GM12878 (cell line): ENCODE data around the gene GMDS. TPM values are rescaled to one million over a fixed set of nuclear protein-coding genes. Genes with fewer than 3 reads are reported as not detected.

Source experiments
- ATAC-seq: fragments of 200-7000 bp; cut with Tn5 transposase; 3 replicates; pipeline ENCODE4 v1.9.1; 2020; ENCODE audit warnings: mild to moderate bottlenecking, moderate library complexity
- BruUV-seq: library from RNA; stranded (reverse); fragments of 400-500 nt; replicated peaks from 2 replicates; lab custom pipeline; 2021; lab: Mats Ljungman, UMichigan
- CTCF ChIA-PET: fragments of 300-600 bp; sonication (Branson Sonifier 250); formaldehyde crosslinking; extraction: SDS; loops from one replicate; lab custom pipeline; 2021; ENCODE audit warnings: inconsistent platforms; lab: Yijun Ruan, JAX
- POLR2A ChIA-PET: fragments of 350-600 bp; formaldehyde crosslinking; extraction: SDS; loops from one replicate; lab custom pipeline; 2021; ENCODE audit warnings: inconsistent platforms; lab: Charles Lee
- RAD21 ChIA-PET: fragments of 300-600 bp; sonication (Branson Sonifier 250); formaldehyde crosslinking; loops from one replicate; lab custom pipeline; 2023; ENCODE audit warnings: antibody characterized with exemption; ENCODE audit not compliant: unreplicated experiment; lab: Charles Lee
- SMC1A ChIA-PET: fragments of 300-600 bp; sonication (Branson Sonifier 250); formaldehyde crosslinking; loops from one replicate; lab custom pipeline; 2023; ENCODE audit not compliant: unreplicated experiment, uncharacterized antibody; lab: Charles Lee
- DNase-seq: peaks from one replicate; pipeline ENCODE4 v3.0.0-alpha.2; 2011; ENCODE audit warnings: low read depth, low spot score
- FAIRE-seq: peaks from 3 replicates; lab custom pipeline; 2011; peaks lifted over from hg19 to GRCh38; lab: Jason Lieb, UNC
- H2AFZ ChIP-seq: 2 replicates; pipeline ENCODE4 v1.6.0; 2011; ENCODE audit warnings: low read depth, low read length, control low read depth; ENCODE audit not compliant: control insufficient read depth
- H3K27ac ChIP-seq: 2 replicates; pipeline ENCODE4 v1.5.1; 2011; ENCODE audit warnings: control low read depth; ENCODE audit not compliant: control insufficient read depth, insufficient read depth
- H3K27me3 ChIP-seq, 2 experiments: replicated peaks in 1 of 2; 2 replicates each; pipeline versions ENCODE4 v1.6.0 to v1.6.1; 2011; ENCODE audit warnings: low read length in 1 of 2; ENCODE audit not compliant: control insufficient read depth in 2 of 2, insufficient read depth in 2 of 2
- H3K36me3 ChIP-seq, 2 experiments: 2 replicates each; pipeline ENCODE4 v1.5.1; 2011; ENCODE audit warnings: low read length in 1 of 2; ENCODE audit not compliant: control insufficient read depth in 2 of 2, insufficient read depth in 2 of 2
- H3K4me1 ChIP-seq: 2 replicates; pipeline ENCODE4 v1.6.1; 2011; ENCODE audit warnings: mild to moderate bottlenecking, low read length, moderate library complexity, mixed read lengths; ENCODE audit not compliant: control insufficient read depth, insufficient read depth
- H3K4me2 ChIP-seq: 2 replicates; pipeline ENCODE4 v1.6.0; 2011; ENCODE audit warnings: control low read depth; ENCODE audit not compliant: control insufficient read depth, insufficient read depth
- H3K4me3 ChIP-seq: fragments of 200-600 bp; sonication (generic); 2 replicates; pipeline ENCODE4 v1.5.1; 2016
- H3K79me2 ChIP-seq: 2 replicates; pipeline ENCODE4 v1.6.0; 2011; ENCODE audit warnings: low read length; ENCODE audit not compliant: control insufficient read depth, insufficient read depth
- H3K9ac ChIP-seq: 2 replicates; pipeline ENCODE4 v1.8.0; 2011; ENCODE audit warnings: low read length, control low read depth, mixed read lengths; ENCODE audit not compliant: control insufficient read depth, insufficient read depth
- H3K9me3 ChIP-seq: replicated peaks from 3 replicates; pipeline ENCODE4 v1.5.1; 2011; ENCODE audit warnings: mild to moderate bottlenecking, low read length; ENCODE audit not compliant: control insufficient read depth, insufficient read depth
- H4K20me1 ChIP-seq: 2 replicates; pipeline ENCODE4 v1.6.0; 2011; ENCODE audit not compliant: control insufficient read depth, insufficient read depth
- LARP7 ChIP-seq: fragments of 450-650 bp; IDR thresholded peaks from 2 replicates; pipeline ENCODE4 v1.6.1; 2017; ENCODE audit warnings: mild to moderate bottlenecking
- MAX ChIP-seq: IDR thresholded peaks from 2 replicates; pipeline ENCODE4 v1.6.1; 2012; ENCODE audit warnings: low read depth, low read length, improper control_type of control experiment
- PKNOX1 ChIP-seq: fragments of 450-650 bp; IDR thresholded peaks from 2 replicates; pipeline ENCODE4 v1.6.1; 2016; ENCODE audit warnings: mild to moderate bottlenecking
- STAT1 ChIP-seq: fragments of 450-650 bp; conservative IDR thresholded peaks from 2 replicates; pipeline ENCODE4 v1.6.1; 2014; ENCODE audit warnings: antibody characterized with exemption, mild to moderate bottlenecking
- STAT3 ChIP-seq: IDR thresholded peaks from 2 replicates; pipeline ENCODE4 v1.6.1; 2011; ENCODE audit warnings: low read depth, low read length, improper control_type of control experiment
- ZSCAN29 ChIP-seq: fragments of 450-650 bp; IDR thresholded peaks from 2 replicates; pipeline ENCODE4 v1.6.1; 2017; ENCODE audit warnings: mild to moderate bottlenecking, moderate library complexity
- WGBS: methylation state at CpG from one replicate; pipeline ENCODE4 v1.1.6; 2016; ENCODE audit warnings: low lambda C conversion rate; ENCODE audit not compliant: insufficient replicate concordance, insufficient coverage; ENCODE audit errors: missing lambda C conversion rate; 5-methylcytosine and 5-hydroxymethylcytosine counted together
- in situ Hi-C: fragments of 300-500 bp; cut with MboI; formaldehyde crosslinking; loops from 9 replicates; pipeline ENCODE4 v1.14.3; 2018; ENCODE audit warnings: mixed read lengths
- intact Hi-C: fragments of 100-400 bp; cut with micrococcal nuclease; formaldehyde crosslinking; loops from one replicate; pipeline ENCODE4 v1.14.2; 2022; ENCODE audit not compliant: unreplicated experiment
- polyA plus RNA-seq, 11 experiments: library from polyadenylated mRNA; depleted of rRNA in 4 of 11; unstranded in 6 of 11; stranded (reverse) in 5 of 11; fragments of >200 nt; fragmentation: Nextera tagmentation in 4 of 11; fragmentation: Illumina TruSeq in 1 of 11; extraction: Ambion mirVana in 4 of 11; extraction: Trizol in 1 of 11; gene quantifications; 1 replicate in 1 of 11; 2 replicates in 10 of 11; pipeline versions ENCODE4 v1.2.1 to v1.2.3, GENCODE V29; 2011 to 2016; ENCODE audit warnings: inconsistent platforms in 2 of 11, missing spikeins in 2 of 11, low read depth in 1 of 11
- total RNA-seq, 4 experiments: library from RNA; depleted of rRNA in 3 of 4; stranded (reverse); fragments of >200 nt in 3 of 4; fragmentation: Illumina TruSeq in 1 of 4; extraction: Trizol in 1 of 4; gene quantifications; 2 replicates each; pipeline versions ENCODE4 v1.2.1 to v1.2.3, GENCODE V29; 2013 to 2021

The GMDS gene
- total and polyA plus RNA-seq, 10 of the 15 experiments (the other 5 are each of a cell fraction or from before 2014, with no cell fraction given): 0.61 to 53.8 (median 29.3) TPM

GRCh38 chr6:1574083-1574761, 671.2 kb downstream of the GMDS start:
- H4K20me1 ChIP-seq: no peaks in the 10 kb centered on the region
- TF ChIP-seq ZSCAN29 (no peak), STAT3 (no peak), MAX (no peak), PKNOX1 (no peak), STAT1 (no peak), LARP7 (no peak)
- TF ChIP-seq, all 136 proteins: peak for 0
- Histone ChIP-seq H3K4me3 (no peak overlapping the region), H3K36me3 (no peaks in the 10 kb centered on the region), H3K4me2 (no peak overlapping the region), H2AFZ (no peak overlapping the region), H3K79me2 (no peaks in the 10 kb centered on the region), H3K27me3 (no peaks in the 10 kb centered on the region), H3K4me1 (peaks cover 22% of the 10 kb centered on the region), H3K9ac (no peak overlapping the region), H3K9me3 (peaks cover 10% of the 10 kb centered on the region; the same call in 2 of the 3 replicates), H3K27ac (no peak overlapping the region)
- in situ Hi-C loops (no loop called here), intact Hi-C loops (no loop called here)
- DNase-seq (no peak), FAIRE-seq (no peak), ATAC-seq (peak; percentile 52)
- SMC1A ChIA-PET: interaction anchor here (0.7 to 6.0 kb wide), 11 partner anchors 13 to 635 kb away, joined by 3 to 41 read pairs (median 4); no protein-coding TSS in a partner anchor
- RAD21 ChIA-PET: interaction anchor here (0.6 to 2.1 kb wide), 8 partner anchors 22 to 875 kb away, joined by 3 to 14 read pairs (median 4); no protein-coding TSS in a partner anchor
- WGBS: 59% methylated on average over 13 of the region's 13 CpGs
- BruUV-seq: no TSS peak
- CTCF ChIA-PET: interaction anchor here (0.6 to 2.2 kb wide), 7 partner anchors 10 to 93 kb away, joined by 3 to 9 read pairs (median 4); no protein-coding TSS in a partner anchor
- POLR2A ChIA-PET: interaction anchor here (2.3 kb wide), 1 partner anchor 104 kb away, joined by 12 read pairs; no protein-coding TSS in a partner anchor
